SK-N-SH treated with all-trans-retinoic acid at 6 μM for 48 hours (cell line): ENCODE data around the gene FOXK1.

ENCODE experiments used
- ATAC-seq: fragments of 200-7000 bp; cut with Tn5 transposase; 3 replicates; pipeline ENCODE4 v1.9.1; 2020; ENCODE audit warnings: mild to moderate bottlenecking, moderate library complexity
- ARNTL ChIP-seq: fragments of 450-650 bp; formaldehyde crosslinking; IDR thresholded peaks from 2 replicates; pipeline ENCODE4 v1.5.0; 2020; ENCODE audit warnings: low read depth, mild to moderate bottlenecking, moderate library complexity, borderline replicate concordance
- BACH2 ChIP-seq: fragments of 250-450 bp; sonication (Bioruptor Pico); IDR thresholded peaks from 2 replicates; pipeline ENCODE4 v1.9.0; 2021; ENCODE audit warnings: mild to moderate bottlenecking, borderline replicate concordance
- CSDC2 ChIP-seq: fragments of 250-450 bp; sonication (Bioruptor Pico); IDR thresholded peaks from 2 replicates; pipeline ENCODE4 v1.5.0; 2020; ENCODE audit warnings: mild to moderate bottlenecking, moderate library complexity
- ESRRG ChIP-seq: fragments of 250-450 bp; sonication (Bioruptor Pico); IDR thresholded peaks from 2 replicates; pipeline ENCODE4 v1.6.1; 2021; ENCODE audit warnings: mild to moderate bottlenecking
- GLIS3 ChIP-seq: fragments of 250-450 bp; sonication (Bioruptor Pico); IDR thresholded peaks from 2 replicates; pipeline ENCODE4 v1.5.0; 2020; ENCODE audit warnings: mild to moderate bottlenecking, moderate library complexity
- ISL1 ChIP-seq: fragments of 250-450 bp; sonication (Bioruptor Pico); IDR thresholded peaks from 2 replicates; pipeline ENCODE4 v2.1.2; 2022; ENCODE audit warnings: mild to moderate bottlenecking, moderate library complexity
- OSR1 ChIP-seq: fragments of 250-450 bp; sonication (Bioruptor Pico); IDR thresholded peaks from 2 replicates; pipeline ENCODE4 v1.8.0; 2022; ENCODE audit warnings: moderate library complexity, mild to moderate bottlenecking, inconsistent platforms
- PPARA ChIP-seq: fragments of 250-450 bp; sonication (Bioruptor Pico); IDR thresholded peaks from 2 replicates; pipeline ENCODE4 v1.5.0; 2020; ENCODE audit warnings: mild to moderate bottlenecking, borderline replicate concordance
- RARB ChIP-seq: fragments of 250-450 bp; sonication (Bioruptor Pico); IDR thresholded peaks from 2 replicates; pipeline ENCODE4 v1.8.0; 2021; ENCODE audit warnings: mild to moderate bottlenecking, moderate library complexity
- TCF4 ChIP-seq: fragments of 250-450 bp; sonication (Bioruptor Pico); IDR thresholded peaks from 2 replicates; pipeline ENCODE4 v1.8.0; 2021; ENCODE audit warnings: mild to moderate bottlenecking, moderate library complexity, borderline replicate concordance
- TOX ChIP-seq: fragments of 250-450 bp; sonication (Bioruptor Pico); IDR thresholded peaks from 2 replicates; pipeline ENCODE4 v1.8.0; 2021; ENCODE audit warnings: mild to moderate bottlenecking, moderate library complexity, borderline replicate concordance
- ZC3H10 ChIP-seq: fragments of 250-450 bp; sonication (Bioruptor Pico); IDR thresholded peaks from 2 replicates; pipeline ENCODE4 v1.5.1; 2021; ENCODE audit warnings: mild to moderate bottlenecking, moderate library complexity
- ZFP3 ChIP-seq: fragments of 250-450 bp; sonication (Bioruptor Pico); IDR thresholded peaks from 2 replicates; pipeline ENCODE4 v1.5.0; 2020; ENCODE audit warnings: mild to moderate bottlenecking, moderate library complexity
- ZFP30 ChIP-seq: fragments of 450-650 bp; formaldehyde crosslinking; IDR thresholded peaks from 2 replicates; pipeline ENCODE4 v1.5.0; 2022; ENCODE audit warnings: mild to moderate bottlenecking, moderate library complexity
- ZNF565 ChIP-seq: fragments of 450-650 bp; formaldehyde crosslinking; conservative IDR thresholded peaks from 2 replicates; pipeline ENCODE4 v1.5.0; 2020; ENCODE audit warnings: low read depth, mild to moderate bottlenecking, moderate library complexity
- ZNF70 ChIP-seq: fragments of 450-650 bp; formaldehyde crosslinking; IDR thresholded peaks from 2 replicates; pipeline ENCODE4 v1.5.0; 2020; ENCODE audit warnings: mild to moderate bottlenecking, moderate library complexity
- ZNF8 ChIP-seq: fragments of 450-650 bp; formaldehyde crosslinking; IDR thresholded peaks from 2 replicates; pipeline ENCODE4 v1.5.0; 2020; ENCODE audit warnings: mild to moderate bottlenecking, moderate library complexity
- TF ChIP-seq, protein P1 (sequence below): fragments of 250-450 bp; sonication (Bioruptor Pico); IDR thresholded peaks from 2 replicates; pipeline ENCODE4 v1.8.0; 2020; ENCODE audit warnings: mild to moderate bottlenecking, moderate library complexity, borderline replicate concordance
- TF ChIP-seq, protein P2 (sequence below): fragments of 250-450 bp; sonication (Bioruptor Pico); IDR thresholded peaks from 2 replicates; pipeline ENCODE4 v1.5.1; 2021; ENCODE audit warnings: mild to moderate bottlenecking, moderate library complexity
- TF ChIP-seq, protein P3 (sequence below): fragments of 250-450 bp; sonication (Bioruptor Pico); IDR thresholded peaks from 2 replicates; pipeline ENCODE4 v1.5.0; 2020; ENCODE audit warnings: mild to moderate bottlenecking, moderate library complexity
- TF ChIP-seq, protein P4 (sequence below): fragments of 250-450 bp; sonication (Bioruptor Pico); IDR thresholded peaks from 2 replicates; pipeline ENCODE4 v1.5.1; 2020; ENCODE audit warnings: low read depth, mild to moderate bottlenecking, moderate library complexity

The FOXK1 gene

DNA sequence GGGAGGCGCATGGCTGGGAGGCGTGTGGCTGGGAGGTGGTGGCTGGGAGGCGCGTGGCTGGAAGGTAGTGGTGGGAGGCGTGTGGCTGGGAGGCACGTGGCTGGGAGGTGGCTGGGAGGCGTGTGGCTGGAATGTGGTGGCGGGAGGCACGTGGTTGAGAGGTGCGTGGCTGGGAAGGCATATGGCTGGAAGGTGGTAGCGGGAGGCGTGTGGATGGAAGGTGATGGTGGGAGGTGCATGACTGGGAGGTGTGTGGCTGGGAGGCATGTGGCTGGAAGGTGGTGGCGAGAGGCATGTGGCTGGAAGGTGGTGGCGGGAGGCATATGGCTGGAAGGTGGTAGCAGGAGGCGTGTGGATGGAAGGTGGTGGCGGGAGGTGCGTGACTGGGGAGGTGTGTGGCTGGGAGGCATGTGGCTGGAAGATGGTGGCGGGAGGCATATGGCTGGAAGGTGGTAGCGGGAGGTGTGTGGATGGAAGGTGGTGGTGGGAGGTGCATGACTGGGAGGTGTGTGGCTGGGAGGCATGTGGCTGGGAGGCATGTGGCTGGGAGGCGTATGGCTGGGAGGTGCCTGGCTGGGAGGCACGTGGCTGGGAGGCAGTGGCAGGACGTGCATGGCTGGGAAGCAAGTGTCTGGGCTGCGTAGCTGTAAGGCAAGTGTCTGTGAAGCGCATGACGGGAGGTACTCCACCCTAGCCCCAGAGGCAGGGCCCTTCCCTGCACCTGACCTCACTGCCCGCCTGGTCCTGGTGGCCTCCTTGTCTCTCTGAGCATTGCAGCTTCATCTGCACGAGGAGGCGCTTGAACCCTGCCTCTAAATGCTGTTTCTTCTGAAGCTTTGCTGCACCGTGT, 35.1 kb downstream of the FOXK1 start:
- ATAC-seq = no peak
- TF ChIP-seq CSDC2 (CRISPR knock-in tag) = no peak
- TF ChIP-seq ISL1 (CRISPR knock-in tag) = no peak
- TF ChIP-seq TOX (CRISPR knock-in tag) = no peak
- no peak for TF ChIP-seq ZFP30 (CRISPR knock-in tag)
- TF ChIP-seq ZNF70 (CRISPR knock-in tag) = no peak
- no peak for TF ChIP-seq ZFP3 (CRISPR knock-in tag)

DNA sequence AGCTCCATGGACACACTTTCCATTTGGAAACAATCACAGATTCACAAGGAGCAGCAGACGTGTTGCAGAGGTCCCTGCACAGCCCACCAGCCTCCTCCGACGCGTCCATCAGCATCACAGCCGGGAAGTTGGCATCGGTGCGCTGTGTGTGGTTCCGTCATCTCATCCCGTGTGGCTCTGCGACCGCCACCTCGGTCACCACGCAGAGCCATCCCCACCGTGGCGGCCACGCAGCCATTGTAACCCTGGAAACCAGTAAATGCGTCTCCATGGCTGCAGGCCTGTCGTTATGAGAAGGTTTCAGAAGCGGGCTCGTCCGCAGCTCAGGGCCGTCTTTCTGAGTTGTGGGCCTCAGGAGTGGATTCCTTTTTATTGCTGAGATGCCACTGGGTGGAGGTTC, 36.0 kb downstream of the FOXK1 start:
- TF ChIP-seq, protein P1, sequence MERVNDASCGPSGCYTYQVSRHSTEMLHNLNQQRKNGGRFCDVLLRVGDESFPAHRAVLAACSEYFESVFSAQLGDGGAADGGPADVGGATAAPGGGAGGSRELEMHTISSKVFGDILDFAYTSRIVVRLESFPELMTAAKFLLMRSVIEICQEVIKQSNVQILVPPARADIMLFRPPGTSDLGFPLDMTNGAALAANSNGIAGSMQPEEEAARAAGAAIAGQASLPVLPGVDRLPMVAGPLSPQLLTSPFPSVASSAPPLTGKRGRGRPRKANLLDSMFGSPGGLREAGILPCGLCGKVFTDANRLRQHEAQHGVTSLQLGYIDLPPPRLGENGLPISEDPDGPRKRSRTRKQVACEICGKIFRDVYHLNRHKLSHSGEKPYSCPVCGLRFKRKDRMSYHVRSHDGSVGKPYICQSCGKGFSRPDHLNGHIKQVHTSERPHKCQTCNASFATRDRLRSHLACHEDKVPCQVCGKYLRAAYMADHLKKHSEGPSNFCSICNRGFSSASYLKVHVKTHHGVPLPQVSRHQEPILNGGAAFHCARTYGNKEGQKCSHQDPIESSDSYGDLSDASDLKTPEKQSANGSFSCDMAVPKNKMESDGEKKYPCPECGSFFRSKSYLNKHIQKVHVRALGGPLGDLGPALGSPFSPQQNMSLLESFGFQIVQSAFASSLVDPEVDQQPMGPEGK (CRISPR knock-in tag) = no peak
- TF ChIP-seq ZNF70 (CRISPR knock-in tag) (no peak), GLIS3 (CRISPR knock-in tag) (no peak), ZFP30 (CRISPR knock-in tag) (no peak), ARNTL (CRISPR knock-in tag) (no peak), ZC3H10 (CRISPR knock-in tag) (no peak), ZFP3 (CRISPR knock-in tag) (no peak), ISL1 (CRISPR knock-in tag) (no peak)
- TF ChIP-seq, protein P2, sequence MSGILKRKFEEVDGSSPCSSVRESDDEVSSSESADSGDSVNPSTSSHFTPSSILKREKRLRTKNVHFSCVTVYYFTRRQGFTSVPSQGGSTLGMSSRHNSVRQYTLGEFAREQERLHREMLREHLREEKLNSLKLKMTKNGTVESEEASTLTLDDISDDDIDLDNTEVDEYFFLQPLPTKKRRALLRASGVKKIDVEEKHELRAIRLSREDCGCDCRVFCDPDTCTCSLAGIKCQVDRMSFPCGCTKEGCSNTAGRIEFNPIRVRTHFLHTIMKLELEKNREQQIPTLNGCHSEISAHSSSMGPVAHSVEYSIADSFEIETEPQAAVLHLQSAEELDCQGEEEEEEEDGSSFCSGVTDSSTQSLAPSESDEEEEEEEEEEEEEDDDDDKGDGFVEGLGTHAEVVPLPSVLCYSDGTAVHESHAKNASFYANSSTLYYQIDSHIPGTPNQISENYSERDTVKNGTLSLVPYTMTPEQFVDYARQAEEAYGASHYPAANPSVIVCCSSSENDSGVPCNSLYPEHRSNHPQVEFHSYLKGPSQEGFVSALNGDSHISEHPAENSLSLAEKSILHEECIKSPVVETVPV (CRISPR knock-in tag) = no peak
- no peak for ATAC-seq

DNA sequence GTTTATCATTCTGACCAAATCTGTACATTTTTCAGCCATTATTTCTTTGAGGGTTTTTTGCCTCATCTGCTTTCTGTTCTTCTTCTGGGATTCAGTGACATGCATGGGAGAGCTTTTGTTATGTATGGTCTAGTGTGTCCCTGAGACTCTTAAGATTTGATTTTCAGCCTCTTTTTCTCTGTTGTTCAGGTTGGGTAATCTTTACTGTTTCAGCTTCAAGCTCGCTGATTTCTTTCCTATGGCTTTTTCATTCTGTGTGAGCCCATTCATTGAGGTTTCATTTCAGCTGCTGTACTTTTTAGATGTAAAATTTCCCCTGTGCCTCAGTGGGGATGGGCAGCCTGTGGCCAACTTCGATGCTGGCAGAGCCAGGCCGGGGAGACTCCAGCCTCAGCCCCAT, 38.1 kb downstream of the FOXK1 start:
- ATAC-seq = no peak
- TF ChIP-seq ZNF70 (CRISPR knock-in tag) = no peak
- no peak for TF ChIP-seq ISL1 (CRISPR knock-in tag)
- no peak for TF ChIP-seq OSR1 (CRISPR knock-in tag)
- TF ChIP-seq, protein P1 (CRISPR knock-in tag) = no peak

DNA sequence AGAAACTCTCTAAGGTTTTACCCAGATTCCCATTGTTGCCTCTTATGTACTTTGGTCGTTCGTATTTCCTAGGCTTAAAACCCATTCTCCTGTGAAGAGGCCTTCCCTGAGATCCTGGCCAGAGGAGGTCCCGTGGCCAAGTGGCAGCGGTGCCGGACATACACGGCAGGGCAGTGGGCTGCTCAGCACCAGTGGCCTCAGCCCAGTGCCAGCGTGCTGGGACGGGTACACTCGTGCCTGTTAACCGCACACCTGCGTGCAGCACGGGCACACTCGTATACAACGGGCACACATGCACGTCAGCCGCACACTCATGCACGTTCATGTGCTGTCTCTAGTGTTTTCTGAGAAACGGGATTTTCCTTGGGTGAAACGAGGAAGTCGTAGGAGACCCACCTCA, 40.2 kb downstream of the FOXK1 start:
- ATAC-seq = no peak
- TF ChIP-seq TOX (CRISPR knock-in tag) = no peak
- TF ChIP-seq ARNTL (CRISPR knock-in tag) = no peak
- TF ChIP-seq, protein P3, sequence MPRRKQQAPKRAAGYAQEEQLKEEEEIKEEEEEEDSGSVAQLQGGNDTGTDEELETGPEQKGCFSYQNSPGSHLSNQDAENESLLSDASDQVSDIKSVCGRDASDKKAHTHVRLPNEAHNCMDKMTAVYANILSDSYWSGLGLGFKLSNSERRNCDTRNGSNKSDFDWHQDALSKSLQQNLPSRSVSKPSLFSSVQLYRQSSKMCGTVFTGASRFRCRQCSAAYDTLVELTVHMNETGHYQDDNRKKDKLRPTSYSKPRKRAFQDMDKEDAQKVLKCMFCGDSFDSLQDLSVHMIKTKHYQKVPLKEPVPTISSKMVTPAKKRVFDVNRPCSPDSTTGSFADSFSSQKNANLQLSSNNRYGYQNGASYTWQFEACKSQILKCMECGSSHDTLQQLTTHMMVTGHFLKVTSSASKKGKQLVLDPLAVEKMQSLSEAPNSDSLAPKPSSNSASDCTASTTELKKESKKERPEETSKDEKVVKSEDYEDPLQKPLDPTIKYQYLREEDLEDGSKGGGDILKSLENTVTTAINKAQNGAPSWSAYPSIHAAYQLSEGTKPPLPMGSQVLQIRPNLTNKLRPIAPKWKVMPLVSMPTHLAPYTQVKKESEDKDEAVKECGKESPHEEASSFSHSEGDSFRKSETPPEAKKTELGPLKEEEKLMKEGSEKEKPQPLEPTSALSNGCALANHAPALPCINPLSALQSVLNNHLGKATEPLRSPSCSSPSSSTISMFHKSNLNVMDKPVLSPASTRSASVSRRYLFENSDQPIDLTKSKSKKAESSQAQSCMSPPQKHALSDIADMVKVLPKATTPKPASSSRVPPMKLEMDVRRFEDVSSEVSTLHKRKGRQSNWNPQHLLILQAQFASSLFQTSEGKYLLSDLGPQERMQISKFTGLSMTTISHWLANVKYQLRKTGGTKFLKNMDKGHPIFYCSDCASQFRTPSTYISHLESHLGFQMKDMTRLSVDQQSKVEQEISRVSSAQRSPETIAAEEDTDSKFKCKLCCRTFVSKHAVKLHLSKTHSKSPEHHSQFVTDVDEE (CRISPR knock-in tag) = no peak
- TF ChIP-seq ESRRG (CRISPR knock-in tag) = no peak
- no peak for TF ChIP-seq ZNF565 (CRISPR knock-in tag)
- no peak for TF ChIP-seq PPARA (CRISPR knock-in tag)
- TF ChIP-seq OSR1 (CRISPR knock-in tag) = no peak
- TF ChIP-seq ZNF8 (CRISPR knock-in tag) = no peak
- TF ChIP-seq CSDC2 (CRISPR knock-in tag) = no peak
- TF ChIP-seq GLIS3 (CRISPR knock-in tag) = no peak
- TF ChIP-seq, protein P4, sequence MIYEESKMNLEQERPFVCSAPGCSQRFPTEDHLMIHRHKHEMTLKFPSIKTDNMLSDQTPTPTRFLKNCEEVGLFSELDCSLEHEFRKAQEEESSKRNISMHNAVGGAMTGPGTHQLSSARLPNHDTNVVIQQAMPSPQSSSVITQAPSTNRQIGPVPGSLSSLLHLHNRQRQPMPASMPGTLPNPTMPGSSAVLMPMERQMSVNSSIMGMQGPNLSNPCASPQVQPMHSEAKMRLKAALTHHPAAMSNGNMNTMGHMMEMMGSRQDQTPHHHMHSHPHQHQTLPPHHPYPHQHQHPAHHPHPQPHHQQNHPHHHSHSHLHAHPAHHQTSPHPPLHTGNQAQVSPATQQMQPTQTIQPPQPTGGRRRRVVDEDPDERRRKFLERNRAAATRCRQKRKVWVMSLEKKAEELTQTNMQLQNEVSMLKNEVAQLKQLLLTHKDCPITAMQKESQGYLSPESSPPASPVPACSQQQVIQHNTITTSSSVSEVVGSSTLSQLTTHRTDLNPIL = no peak
- TF ChIP-seq ZFP30 (CRISPR knock-in tag) = no peak
- TF ChIP-seq BACH2 (CRISPR knock-in tag) = no peak
- TF ChIP-seq ZC3H10 (CRISPR knock-in tag) = no peak
- TF ChIP-seq, protein P1 (CRISPR knock-in tag) = no peak
- TF ChIP-seq ZNF70 (CRISPR knock-in tag) = no peak
- TF ChIP-seq TCF4 (CRISPR knock-in tag) = no peak
- TF ChIP-seq ZFP3 (CRISPR knock-in tag) = no peak
- TF ChIP-seq RARB = no peak
